ENCODE results near the gene HOXA11. TPM values are rescaled to one million over a fixed set of nuclear protein-coding genes. Genes with fewer than 3 reads are reported as not detected.

The HOXA11 gene
- total and polyA plus RNA-seq, 10 of the 15 experiments (the other 5 are each of a cell fraction or from before 2014, with no cell fraction given) = not detected

DNA sequence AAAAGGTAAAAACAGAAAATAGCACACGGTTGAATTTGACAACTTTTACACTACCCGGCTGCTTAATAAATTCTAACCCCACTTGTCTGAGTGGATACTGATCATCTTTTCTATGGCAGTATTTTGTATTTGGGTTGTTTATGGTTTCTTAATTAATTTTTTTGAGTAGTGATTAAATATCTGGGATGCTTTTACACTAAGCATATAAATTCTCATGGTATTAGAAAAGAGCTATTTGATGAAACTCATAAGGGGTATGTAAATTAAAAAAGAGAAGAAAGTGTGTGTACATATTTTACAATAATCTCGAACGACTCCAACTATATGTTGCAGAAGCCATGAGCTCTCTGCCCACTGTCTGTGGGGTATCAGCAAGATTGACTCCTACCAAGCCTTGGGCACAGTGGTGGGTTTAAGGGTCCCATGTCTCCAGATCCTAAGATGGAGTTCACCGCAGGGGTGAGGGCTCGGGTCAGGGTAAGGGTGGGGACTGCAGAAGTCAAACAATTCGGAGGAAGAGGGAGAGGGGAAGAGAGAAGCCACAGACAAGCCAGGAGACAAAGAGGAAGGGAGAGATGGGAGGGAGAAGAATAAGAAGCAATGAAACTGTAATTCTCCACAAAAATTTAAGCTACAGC, 22.4 kb upstream of the HOXA11 start:
- no peak overlapping the region for H3K27ac ChIP-seq (ENCODE audit: control insufficient read depth, insufficient read depth)
- in situ Hi-C loops (cut with MboI) (no loop called here), intact Hi-C loops (cut with micrococcal nuclease; ENCODE audit: unreplicated experiment) (no loop called here)
- DNase-seq (ENCODE audit: low read depth, low spot score) (no peak), FAIRE-seq (no peak), ATAC-seq (no peak)
- H3K9ac ChIP-seq (ENCODE audit: control insufficient read depth, insufficient read depth, low read length) = no peak overlapping the region
- H2AFZ ChIP-seq (ENCODE audit: control insufficient read depth, low read depth, low read length) = no peak overlapping the region
- H4K20me1 ChIP-seq (ENCODE audit: control insufficient read depth, insufficient read depth) = no peaks in the 10 kb centered on the region
- no TSS peak for BruUV-seq (replicated peaks)
- no peaks in the 10 kb centered on the region for H3K9me3 ChIP-seq (replicated peaks; ENCODE audit: control insufficient read depth, insufficient read depth, low read length)
- no peaks in the 10 kb centered on the region for H3K79me2 ChIP-seq (ENCODE audit: control insufficient read depth, insufficient read depth, low read length)
- H3K4me3 ChIP-seq = no peak overlapping the region
- H3K27me3 ChIP-seq (replicated peaks in 1 of 2; ENCODE audit: control insufficient read depth in 2 of 2, insufficient read depth in 2 of 2, low read length in 1 of 2) = peaks cover 11 to 36% of the 10 kb centered on the region in 2 experiments
- POLR2A ChIA-PET = no interaction called here
- TF ChIP-seq NFYB (IDR thresholded peaks at IDR 0.05; ENCODE audit: insufficient read depth, low read depth, low read length) (no peak), ZNF274 (IDR thresholded peaks at IDR 0.05; ENCODE audit: insufficient read depth, insufficient read length) (no peak), BRCA1 (IDR thresholded peaks at IDR 0.05; ENCODE audit: low read depth, low read length) (no peak), BHLHE40 (IDR thresholded peaks at IDR 0.05; ENCODE audit: borderline replicate concordance in 1 of 2, low read depth in 2 of 2, low read length in 1 of 2) (no peak), MEF2A (IDR thresholded peaks at IDR 0.05; ENCODE audit: insufficient read depth, low read depth, low read length) (no peak), EZH2 (IDR thresholded peaks at IDR 0.05; ENCODE audit: borderline replicate concordance, control insufficient read depth, low read depth, low read length) (no peak), BMI1 (IDR thresholded peaks at IDR 0.05; ENCODE audit: borderline replicate concordance) (no peak), EED (IDR thresholded peaks at IDR 0.05; ENCODE audit: low read depth) (no peak)
- TF ChIP-seq, protein P1, sequence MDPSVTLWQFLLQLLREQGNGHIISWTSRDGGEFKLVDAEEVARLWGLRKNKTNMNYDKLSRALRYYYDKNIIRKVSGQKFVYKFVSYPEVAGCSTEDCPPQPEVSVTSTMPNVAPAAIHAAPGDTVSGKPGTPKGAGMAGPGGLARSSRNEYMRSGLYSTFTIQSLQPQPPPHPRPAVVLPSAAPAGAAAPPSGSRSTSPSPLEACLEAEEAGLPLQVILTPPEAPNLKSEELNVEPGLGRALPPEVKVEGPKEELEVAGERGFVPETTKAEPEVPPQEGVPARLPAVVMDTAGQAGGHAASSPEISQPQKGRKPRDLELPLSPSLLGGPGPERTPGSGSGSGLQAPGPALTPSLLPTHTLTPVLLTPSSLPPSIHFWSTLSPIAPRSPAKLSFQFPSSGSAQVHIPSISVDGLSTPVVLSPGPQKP (IDR thresholded peaks at IDR 0.05; ENCODE audit: low read depth, low read length) = no peak
- no peak overlapping the region for H3K4me2 ChIP-seq (ENCODE audit: control insufficient read depth, insufficient read depth)
- no peaks in the 10 kb centered on the region for H3K36me3 ChIP-seq (ENCODE audit: control insufficient read depth in 2 of 2, insufficient read depth in 2 of 2, low read length in 1 of 2)
- no peaks in the 10 kb centered on the region for H3K4me1 ChIP-seq (ENCODE audit: control insufficient read depth, insufficient read depth, low read length)
- CTCF ChIA-PET = interaction anchor here (0.6 to 4.1 kb wide), 5 partner anchors 12 to 714 kb away, joined by 4 to 23 read pairs (median 5); no protein-coding TSS in a partner anchor
- SMC1A ChIA-PET (ENCODE audit: uncharacterized antibody, unreplicated experiment) = interaction anchor here (0.5 to 1.4 kb wide), 3 partner anchors 15 to 627 kb away, joined by 3 read pairs; no protein-coding TSS in a partner anchor
- RAD21 ChIA-PET (ENCODE audit: unreplicated experiment) = interaction anchor here (1.4 kb wide), 1 partner anchor 11 kb away, joined by 5 read pairs; no protein-coding TSS in a partner anchor
- 16% methylated on average over 7 of the region's 7 CpGs for WGBS (ENCODE audit: insufficient coverage, insufficient replicate concordance, low lambda C conversion rate, missing lambda C conversion rate)
